ENCODE measurements around the gene NT5DC2. TPM values are rescaled to one million over a fixed set of nuclear protein-coding genes. Genes with fewer than 3 reads are reported as not detected.

Gene NT5DC2
- total RNA-seq, 2 donors from 2014 or later, result 25.4 to 32.4 TPM

DNA sequence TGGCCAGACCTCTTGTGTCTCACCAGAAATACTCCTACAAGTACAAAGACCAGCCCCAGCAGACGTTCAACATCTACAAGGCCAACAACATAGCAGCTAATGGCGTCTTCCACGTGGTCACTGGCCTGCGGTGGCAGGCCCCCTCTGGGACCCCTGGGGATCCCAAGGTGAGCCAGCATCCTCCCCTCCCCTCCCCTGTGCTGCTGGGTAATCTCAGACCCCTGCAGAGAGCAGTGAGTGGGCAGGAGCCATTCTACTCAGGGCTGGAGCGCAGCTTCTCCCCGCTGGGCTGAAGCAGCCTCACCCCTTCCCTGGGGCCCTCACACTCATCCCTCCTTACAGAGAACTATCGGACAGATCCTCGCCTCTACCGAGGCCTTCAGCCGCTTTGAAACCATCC is 28.7 kb downstream of the NT5DC2 start:
- Histone ChIP-seq H3K27ac (no peak overlapping the region), H3K9me3 (no peaks in the 10 kb centered on the region), H3K36me3 (replicated peaks in 1 of 2; ENCODE audit: insufficient read depth in 1 of 2, low read depth in 2 of 2) (no peaks in the 10 kb centered on the region), H3K4me1 (peaks cover 9% of the 10 kb centered on the region), H3K4me3 (no peak overlapping the region), H3K27me3 (no peaks in the 10 kb centered on the region)
- no peak for TF ChIP-seq POLR2A (IDR thresholded peaks at IDR 0.05)
- TF ChIP-seq, protein P1, sequence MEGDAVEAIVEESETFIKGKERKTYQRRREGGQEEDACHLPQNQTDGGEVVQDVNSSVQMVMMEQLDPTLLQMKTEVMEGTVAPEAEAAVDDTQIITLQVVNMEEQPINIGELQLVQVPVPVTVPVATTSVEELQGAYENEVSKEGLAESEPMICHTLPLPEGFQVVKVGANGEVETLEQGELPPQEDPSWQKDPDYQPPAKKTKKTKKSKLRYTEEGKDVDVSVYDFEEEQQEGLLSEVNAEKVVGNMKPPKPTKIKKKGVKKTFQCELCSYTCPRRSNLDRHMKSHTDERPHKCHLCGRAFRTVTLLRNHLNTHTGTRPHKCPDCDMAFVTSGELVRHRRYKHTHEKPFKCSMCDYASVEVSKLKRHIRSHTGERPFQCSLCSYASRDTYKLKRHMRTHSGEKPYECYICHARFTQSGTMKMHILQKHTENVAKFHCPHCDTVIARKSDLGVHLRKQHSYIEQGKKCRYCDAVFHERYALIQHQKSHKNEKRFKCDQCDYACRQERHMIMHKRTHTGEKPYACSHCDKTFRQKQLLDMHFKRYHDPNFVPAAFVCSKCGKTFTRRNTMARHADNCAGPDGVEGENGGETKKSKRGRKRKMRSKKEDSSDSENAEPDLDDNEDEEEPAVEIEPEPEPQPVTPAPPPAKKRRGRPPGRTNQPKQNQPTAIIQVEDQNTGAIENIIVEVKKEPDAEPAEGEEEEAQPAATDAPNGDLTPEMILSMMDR (IDR thresholded peaks at IDR 0.05), result no peak
- intact Hi-C loops (cut with DNase I), result no loop called here
- DNase-seq (no peak), ATAC-seq (no peak)
- 33 to 89% methylated on average over 1 to 10 of the region's 10 CpGs for WGBS, 2 donors

DNA sequence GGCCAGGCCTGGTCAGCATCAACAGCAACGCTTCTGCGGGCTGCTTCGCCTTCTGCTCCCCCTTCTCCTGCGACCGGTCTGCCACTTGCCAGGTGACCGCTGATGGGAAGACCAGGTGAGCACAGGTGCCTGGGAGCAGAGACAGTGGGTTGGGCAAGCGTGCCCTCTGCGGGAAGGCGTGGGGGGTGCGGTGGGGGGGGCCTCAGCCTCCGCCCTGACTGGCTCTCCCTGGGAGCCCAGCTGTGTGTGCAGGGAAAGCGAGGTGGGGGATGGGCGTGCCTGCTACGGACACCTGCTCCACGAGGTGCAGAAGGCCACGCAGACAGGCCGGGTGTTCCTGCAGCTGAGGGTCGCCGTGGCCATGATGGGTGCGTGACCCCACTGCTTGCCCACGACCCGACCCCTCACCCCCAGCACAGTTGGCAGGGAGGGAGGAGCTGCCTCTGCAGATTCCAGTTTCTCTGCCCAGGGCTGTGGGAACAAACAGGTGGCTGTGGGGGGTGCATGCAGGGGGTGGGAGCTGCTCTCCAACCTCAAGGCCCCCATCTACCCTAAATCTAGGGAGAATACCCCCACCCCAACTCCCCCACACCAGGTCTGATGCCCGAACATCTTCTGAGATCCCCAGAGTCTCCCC is 29.8 kb downstream of the NT5DC2 start:
- DNase-seq, result peak; percentile 34 to 77 (median 54)
- Histone ChIP-seq H3K4me1 (peaks cover 9% of the 10 kb centered on the region), H3K27me3 (no peaks in the 10 kb centered on the region), H3K9me3 (no peaks in the 10 kb centered on the region), H3K27ac (no peak overlapping the region), H3K36me3 (replicated peaks in 1 of 2; ENCODE audit: insufficient read depth in 1 of 2, low read depth in 2 of 2) (no peaks in the 10 kb centered on the region), H3K4me3 (no peak overlapping the region)
- peak; percentile 30 for ATAC-seq
- 34 to 45% methylated on average over 1 to 18 of the region's 23 CpGs for WGBS, 2 donors
- intact Hi-C loops (cut with DNase I), result no loop called here
- TF ChIP-seq POLR2A (IDR thresholded peaks at IDR 0.05), result no peak
- TF ChIP-seq, protein P1 (IDR thresholded peaks at IDR 0.05), result peak in 1 of 7 experiments; percentile 14

DNA sequence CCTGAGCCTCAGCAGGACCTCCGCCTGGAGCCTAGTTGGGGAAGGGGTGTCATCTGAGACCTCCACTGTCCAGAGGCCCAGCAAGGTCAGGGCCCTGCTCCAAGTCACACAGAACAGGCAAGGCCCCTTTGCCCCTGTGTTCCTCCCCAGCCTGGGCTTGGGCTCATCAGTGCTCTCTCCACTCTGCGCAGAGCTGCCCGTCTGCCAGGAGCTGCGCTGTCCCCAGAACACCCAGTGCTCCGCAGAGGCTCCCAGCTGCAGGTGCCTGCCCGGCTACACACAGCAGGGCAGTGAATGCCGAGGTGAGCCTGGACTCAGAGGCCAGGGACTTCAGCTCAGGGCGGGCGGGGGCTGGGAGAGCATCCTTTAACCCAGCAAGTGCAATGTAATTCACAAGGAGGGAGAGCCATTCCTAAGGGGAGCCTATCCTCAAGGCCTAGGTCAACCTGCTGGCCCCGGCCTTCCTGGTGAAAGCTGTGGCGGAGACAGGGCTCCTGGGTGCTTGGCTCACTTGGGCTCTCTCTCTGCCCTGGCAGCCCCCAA is 30.8 kb downstream of the NT5DC2 start:
- ATAC-seq (no peak), DNase-seq (no peak)
- no peaks in the 10 kb centered on the region for H3K27me3 ChIP-seq
- peaks cover 9% of the 10 kb centered on the region for H3K4me1 ChIP-seq
- intact Hi-C loops (cut with DNase I), result no loop called here
- H3K4me3 ChIP-seq, result no peak overlapping the region
- no peak overlapping the region for H3K27ac ChIP-seq
- TF ChIP-seq, protein P1 (IDR thresholded peaks at IDR 0.05), result no peak
- no peak for TF ChIP-seq POLR2A (IDR thresholded peaks at IDR 0.05)
- WGBS, 2 donors, result 95 to 100% methylated on average over 1 to 10 of the region's 11 CpGs
- H3K9me3 ChIP-seq, result no peaks in the 10 kb centered on the region
- H3K36me3 ChIP-seq (replicated peaks in 1 of 2; ENCODE audit: insufficient read depth in 1 of 2, low read depth in 2 of 2), result no peaks in the 10 kb centered on the region

DNA sequence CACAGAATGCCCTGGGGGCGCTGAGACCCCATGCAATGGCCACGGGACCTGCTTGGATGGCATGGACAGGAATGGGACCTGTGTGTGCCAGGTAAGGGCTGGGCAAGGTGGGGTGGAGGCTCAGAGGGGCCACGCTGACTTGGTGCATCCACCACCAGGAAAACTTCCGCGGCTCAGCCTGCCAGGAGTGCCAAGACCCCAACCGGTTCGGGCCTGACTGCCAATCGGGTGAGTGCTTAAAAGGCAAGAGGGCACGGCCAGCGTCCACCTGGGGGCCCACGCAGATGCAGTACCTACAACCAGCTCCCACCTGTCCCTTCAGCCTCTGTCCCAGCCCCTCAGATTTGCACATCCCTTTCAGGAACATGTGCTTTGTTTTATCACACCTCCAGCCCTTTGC is 31.7 kb downstream of the NT5DC2 start:
- 85 to 88% methylated on average over 4 to 10 of the region's 11 CpGs for whole genome bisulfite sequencing, 2 donors
- no peaks in the 10 kb centered on the region for H3K27me3 ChIP-seq
- DNase-seq (no peak), ATAC-seq (no peak)
- H3K36me3 ChIP-seq (replicated peaks in 1 of 2; ENCODE audit: insufficient read depth in 1 of 2, low read depth in 2 of 2), result no peaks in the 10 kb centered on the region
- no peak overlapping the region for H3K27ac ChIP-seq
- no peak overlapping the region for H3K4me3 ChIP-seq
- H3K4me1 ChIP-seq, result peaks cover 9% of the 10 kb centered on the region
- intact Hi-C loops (cut with DNase I), result no loop called here
- TF ChIP-seq POLR2A (IDR thresholded peaks at IDR 0.05), result no peak
- TF ChIP-seq, protein P1 (IDR thresholded peaks at IDR 0.05), result no peak
- no peaks in the 10 kb centered on the region for H3K9me3 ChIP-seq

DNA sequence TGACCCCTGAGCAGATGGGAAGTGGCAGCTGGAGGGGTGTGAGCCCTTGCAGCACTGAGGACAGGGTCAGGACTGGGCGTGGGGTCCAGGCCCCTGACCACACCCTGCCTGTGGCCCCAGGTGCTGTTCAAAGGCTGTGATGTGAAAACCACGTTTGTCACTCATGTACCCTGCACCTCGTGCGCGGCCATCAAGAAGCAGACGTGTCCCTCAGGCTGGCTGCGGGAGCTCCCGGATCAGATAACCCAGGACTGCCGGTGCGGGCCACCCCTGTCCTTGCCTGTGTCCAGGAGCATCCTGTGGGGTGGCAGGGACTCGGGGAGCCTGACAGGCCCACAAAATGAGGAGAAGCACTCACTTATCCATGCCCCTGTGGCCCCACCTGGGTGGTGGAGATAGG is 32.6 kb downstream of the NT5DC2 start:
- Histone ChIP-seq H3K27ac (no peak overlapping the region), H3K4me1 (peaks cover 9% of the 10 kb centered on the region), H3K4me3 (no peak overlapping the region), H3K9me3 (no peaks in the 10 kb centered on the region), H3K27me3 (no peaks in the 10 kb centered on the region), H3K36me3 (replicated peaks in 1 of 2; ENCODE audit: insufficient read depth in 1 of 2, low read depth in 2 of 2) (no peaks in the 10 kb centered on the region)
- WGBS, 2 donors, result 87% methylated on average over 11 of the region's 11 CpGs; no CpG with 5 or more reads in 1 of the 2 donors
- TF ChIP-seq, protein P1 (IDR thresholded peaks at IDR 0.05), result no peak
- no peak for TF ChIP-seq POLR2A (IDR thresholded peaks at IDR 0.05)
- DNase-seq, result no peak
- ATAC-seq, result no peak
- intact Hi-C loops (cut with DNase I), result no loop called here
